ENCODE data around the gene PGRMC2.

The PGRMC2 gene

DNA sequence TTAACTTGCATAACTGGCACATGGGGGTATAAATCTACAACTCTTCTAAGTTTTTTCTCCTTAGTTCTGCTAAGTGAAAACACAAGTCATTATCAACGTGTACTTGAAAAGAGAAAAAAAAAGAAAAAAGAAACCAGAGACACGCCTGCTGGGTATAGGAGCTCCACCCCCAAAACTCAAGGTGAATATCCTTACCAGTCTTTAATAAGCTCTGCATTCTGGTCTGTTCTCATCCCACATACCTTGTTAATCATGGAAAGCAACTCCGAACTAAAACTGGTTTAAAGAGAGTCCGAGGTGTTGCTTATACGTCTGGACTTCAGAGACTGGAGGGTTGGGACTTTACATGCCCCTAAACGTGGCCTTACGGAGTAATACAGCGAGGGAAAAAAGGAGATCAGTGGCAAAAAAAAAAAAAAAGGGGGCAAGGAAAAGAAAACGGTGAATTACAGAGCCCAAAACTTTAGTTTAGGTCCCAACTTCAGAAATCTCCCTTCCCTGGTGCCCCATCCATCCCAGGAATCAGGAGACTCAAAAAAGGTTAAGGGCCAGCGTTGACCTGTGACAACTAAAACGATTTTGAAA lies 1.0 kb downstream of the PGRMC2 start:
- peaks cover 35% of the 10 kb centered on the region for H3K36me3 ChIP-seq (ENCODE audit: control insufficient read depth, insufficient read depth, low read length)
- H3K4me1 ChIP-seq (ENCODE audit: control insufficient read depth, insufficient read depth, low read length, poor library complexity, severe bottlenecking), result no peaks in the 10 kb centered on the region
- no peaks in the 10 kb centered on the region for H3K9me3 ChIP-seq (ENCODE audit: control insufficient read depth, low read length)
- peak overlapping the region; percentile 95 for H3K27ac ChIP-seq (ENCODE audit: low read depth, low read length, severe bottlenecking)
- WGBS, 2 experiments (ENCODE audit: insufficient coverage in 2 of 2), result 0 to 3% methylated on average over 4 to 5 of the region's 11 CpGs
- peak overlapping the region; percentile 90 for H3K4me3 ChIP-seq (ENCODE audit: extremely low read depth, insufficient read depth, low read length, poor library complexity, severe bottlenecking)

DNA sequence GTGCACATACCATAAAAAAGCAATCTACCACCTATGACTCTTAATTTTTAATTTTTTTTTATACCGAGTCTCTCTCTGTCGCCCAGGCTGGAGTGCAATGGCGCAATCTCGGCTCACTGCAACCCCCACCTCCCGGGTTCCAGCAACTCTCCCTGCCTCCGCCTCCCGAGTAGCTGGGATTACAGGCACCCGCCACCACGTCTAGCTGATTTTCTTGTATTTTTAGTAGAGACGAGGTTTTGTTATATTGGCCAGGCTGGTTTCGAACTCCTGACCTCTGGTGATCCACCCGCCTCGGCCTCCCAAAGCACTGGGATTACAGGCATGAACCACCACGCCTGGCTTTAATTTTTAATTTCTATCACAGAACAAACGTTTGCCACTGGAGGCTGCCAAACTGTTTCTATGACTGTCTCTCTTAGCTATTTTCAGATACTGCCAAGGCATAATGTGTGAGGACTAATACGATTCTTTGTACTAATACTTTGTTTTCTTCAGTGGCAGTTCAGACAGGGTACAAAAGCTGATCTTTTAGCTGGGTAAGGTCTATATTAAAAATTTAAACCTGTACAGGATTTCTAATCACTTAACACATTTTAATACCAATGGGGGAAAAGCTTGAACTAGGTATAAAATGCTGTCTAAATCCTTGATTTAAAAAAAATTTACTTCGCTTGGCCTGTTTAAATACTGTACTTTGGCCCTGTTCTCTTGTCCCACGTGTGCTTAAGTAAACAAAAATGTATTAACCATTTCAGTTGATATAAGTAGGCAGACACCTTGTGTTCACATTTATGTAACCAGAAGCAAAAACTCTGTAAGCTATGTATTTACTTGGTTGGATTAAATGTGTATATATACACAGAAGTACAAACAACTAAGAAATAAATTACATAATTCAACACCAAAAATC lies 2.3 kb downstream of the PGRMC2 start:
- H3K27ac ChIP-seq (ENCODE audit: low read depth, low read length, severe bottlenecking), result no peak overlapping the region
- no peaks in the 10 kb centered on the region for H3K9me3 ChIP-seq (ENCODE audit: control insufficient read depth, low read length)
- WGBS, 2 experiments (ENCODE audit: insufficient coverage in 2 of 2), result 85 to 90% methylated on average over 12 to 15 of the region's 18 CpGs
- H3K4me3 ChIP-seq (ENCODE audit: extremely low read depth, insufficient read depth, low read length, poor library complexity, severe bottlenecking), result peak overlapping the region; percentile 90
- H3K36me3 ChIP-seq (ENCODE audit: control insufficient read depth, insufficient read depth, low read length), result peaks cover 44% of the 10 kb centered on the region
- no peaks in the 10 kb centered on the region for H3K4me1 ChIP-seq (ENCODE audit: control insufficient read depth, insufficient read depth, low read length, poor library complexity, severe bottlenecking)

DNA sequence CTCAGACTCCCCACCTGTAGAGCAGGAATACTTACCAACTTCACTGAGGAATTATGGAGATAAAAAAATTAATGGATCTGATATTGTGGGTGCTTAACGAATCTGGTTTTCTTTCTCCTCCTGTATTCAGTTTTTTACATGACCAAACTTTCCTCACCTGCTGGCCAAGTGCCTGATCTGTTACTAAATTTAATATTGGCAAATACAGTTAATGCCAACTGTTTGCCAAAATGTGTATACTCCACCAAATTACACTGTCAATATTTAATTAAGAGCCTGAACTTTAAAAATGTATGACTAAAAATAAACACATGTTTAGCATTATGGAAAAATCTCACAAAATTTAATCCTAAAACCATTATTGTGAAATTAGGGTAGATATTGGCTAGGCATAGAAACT lies 3.3 kb downstream of the PGRMC2 start:
- no peak overlapping the region for H3K27ac ChIP-seq (ENCODE audit: low read depth, low read length, severe bottlenecking)
- H3K4me1 ChIP-seq (ENCODE audit: control insufficient read depth, insufficient read depth, low read length, poor library complexity, severe bottlenecking), result no peaks in the 10 kb centered on the region
- no peaks in the 10 kb centered on the region for H3K9me3 ChIP-seq (ENCODE audit: control insufficient read depth, low read length)
- peaks cover 50% of the 10 kb centered on the region for H3K36me3 ChIP-seq (ENCODE audit: control insufficient read depth, insufficient read depth, low read length)
- WGBS, 2 experiments (ENCODE audit: insufficient coverage in 2 of 2), result no CpG with 5 or more reads among the region's 1 CpG
- H3K4me3 ChIP-seq (ENCODE audit: extremely low read depth, insufficient read depth, low read length, poor library complexity, severe bottlenecking), result no peak overlapping the region

GRCh38 chr4:128283071-128283470 lies 4.5 kb downstream of the PGRMC2 start:
- no peaks in the 10 kb centered on the region for H3K9me3 ChIP-seq (ENCODE audit: control insufficient read depth, low read length)
- H3K27ac ChIP-seq (ENCODE audit: low read depth, low read length, severe bottlenecking), result no peak overlapping the region
- no peaks in the 10 kb centered on the region for H3K4me1 ChIP-seq (ENCODE audit: control insufficient read depth, insufficient read depth, low read length, poor library complexity, severe bottlenecking)
- WGBS, 2 experiments (ENCODE audit: insufficient coverage in 2 of 2), result 80 to 100% methylated on average over 1 of the region's 2 CpGs
- no peak overlapping the region for H3K4me3 ChIP-seq (ENCODE audit: extremely low read depth, insufficient read depth, low read length, poor library complexity, severe bottlenecking)
- H3K36me3 ChIP-seq (ENCODE audit: control insufficient read depth, insufficient read depth, low read length), result peaks cover 61% of the 10 kb centered on the region

DNA sequence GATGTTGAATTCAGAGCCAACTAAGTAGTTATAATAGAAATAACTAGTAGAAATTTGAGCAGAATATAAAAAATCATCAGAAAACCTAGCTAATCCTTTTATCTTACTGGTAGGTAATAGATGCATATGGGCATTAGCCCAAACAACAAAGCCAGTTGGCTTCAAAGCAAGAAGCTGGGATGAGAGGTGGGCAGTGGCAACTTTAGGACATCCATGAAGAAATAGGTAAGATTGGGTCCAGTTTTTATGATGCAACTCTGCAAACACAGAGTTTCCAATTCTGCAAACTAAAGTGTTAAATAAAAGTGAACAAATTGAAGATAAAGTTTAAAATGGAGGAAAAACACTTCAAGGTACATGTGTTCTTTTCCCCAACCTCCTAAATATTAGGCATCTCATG lies 5.1 kb downstream of the PGRMC2 start:
- H3K36me3 ChIP-seq (ENCODE audit: control insufficient read depth, insufficient read depth, low read length), result peaks cover 67% of the 10 kb centered on the region

DNA sequence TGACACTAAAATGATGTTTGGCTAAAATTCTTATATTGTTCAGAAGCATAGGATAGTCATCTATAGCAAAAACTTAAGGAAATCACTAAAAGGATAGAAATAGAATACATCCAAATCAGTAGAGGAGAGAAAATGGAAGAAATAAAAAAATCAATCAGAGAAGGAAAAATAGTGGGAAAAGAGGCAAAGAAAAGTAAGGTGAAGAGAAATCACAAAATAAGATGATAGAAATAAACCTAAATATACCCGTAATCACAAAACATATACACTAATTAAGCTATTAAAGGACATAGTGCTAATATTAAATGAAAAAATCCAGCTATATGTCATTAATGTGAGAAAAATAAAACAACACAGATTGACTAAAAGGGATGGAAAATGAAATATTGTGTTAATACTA lies 6.3 kb downstream of the PGRMC2 start:
- Histone ChIP-seq H3K4me1 (ENCODE audit: control insufficient read depth, insufficient read depth, low read length, poor library complexity, severe bottlenecking) (no peaks in the 10 kb centered on the region), H3K36me3 (ENCODE audit: control insufficient read depth, insufficient read depth, low read length) (peaks cover 73% of the 10 kb centered on the region), H3K9me3 (ENCODE audit: control insufficient read depth, low read length) (no peaks in the 10 kb centered on the region), H3K27ac (ENCODE audit: low read depth, low read length, severe bottlenecking) (no peak overlapping the region), H3K4me3 (ENCODE audit: extremely low read depth, insufficient read depth, low read length, poor library complexity, severe bottlenecking) (no peak overlapping the region)
- WGBS, 2 experiments (ENCODE audit: insufficient coverage in 2 of 2), result no CpG with 5 or more reads among the region's 1 CpG

More for the DNA sequence above, 5.1 kb downstream of the PGRMC2 start:
- no peaks in the 10 kb centered on the region for H3K4me1 ChIP-seq (ENCODE audit: control insufficient read depth, insufficient read depth, low read length, poor library complexity, severe bottlenecking)
- no peak overlapping the region for H3K4me3 ChIP-seq (ENCODE audit: extremely low read depth, insufficient read depth, low read length, poor library complexity, severe bottlenecking)
- H3K9me3 ChIP-seq (ENCODE audit: control insufficient read depth, low read length), result no peaks in the 10 kb centered on the region
- H3K27ac ChIP-seq (ENCODE audit: low read depth, low read length, severe bottlenecking), result no peak overlapping the region

GRCh38 chr4:128279624-128280225 lies 7.9 kb downstream of the PGRMC2 start:
- Histone ChIP-seq H3K4me3 (ENCODE audit: extremely low read depth, insufficient read depth, low read length, poor library complexity, severe bottlenecking) (no peak overlapping the region), H3K9me3 (ENCODE audit: control insufficient read depth, low read length) (no peaks in the 10 kb centered on the region), H3K27ac (ENCODE audit: low read depth, low read length, severe bottlenecking) (no peak overlapping the region), H3K4me1 (ENCODE audit: control insufficient read depth, insufficient read depth, low read length, poor library complexity, severe bottlenecking) (no peaks in the 10 kb centered on the region), H3K36me3 (ENCODE audit: control insufficient read depth, insufficient read depth, low read length) (peaks cover 68% of the 10 kb centered on the region)
- WGBS, 2 experiments (ENCODE audit: insufficient coverage in 2 of 2), result no CpG with 5 or more reads among the region's 2 CpGs

GRCh38 chr4:128277856-128278255 lies 9.8 kb downstream of the PGRMC2 start:
- H3K9me3 ChIP-seq (ENCODE audit: control insufficient read depth, low read length), result no peaks in the 10 kb centered on the region
- H3K27ac ChIP-seq (ENCODE audit: low read depth, low read length, severe bottlenecking), result no peak overlapping the region
- no peaks in the 10 kb centered on the region for H3K4me1 ChIP-seq (ENCODE audit: control insufficient read depth, insufficient read depth, low read length, poor library complexity, severe bottlenecking)
- no peak overlapping the region for H3K4me3 ChIP-seq (ENCODE audit: extremely low read depth, insufficient read depth, low read length, poor library complexity, severe bottlenecking)
- H3K36me3 ChIP-seq (ENCODE audit: control insufficient read depth, insufficient read depth, low read length), result peaks cover 59% of the 10 kb centered on the region
- 100% methylated on average over 1 of the region's 3 CpGs for WGBS, 2 experiments (ENCODE audit: insufficient coverage in 2 of 2)

GRCh38 chr4:128275346-128275745 lies 12.3 kb downstream of the PGRMC2 start:
- Histone ChIP-seq H3K4me1 (ENCODE audit: control insufficient read depth, insufficient read depth, low read length, poor library complexity, severe bottlenecking) (no peaks in the 10 kb centered on the region), H3K36me3 (ENCODE audit: control insufficient read depth, insufficient read depth, low read length) (peaks cover 65% of the 10 kb centered on the region), H3K9me3 (ENCODE audit: control insufficient read depth, low read length) (no peaks in the 10 kb centered on the region), H3K4me3 (ENCODE audit: extremely low read depth, insufficient read depth, low read length, poor library complexity, severe bottlenecking) (no peak overlapping the region), H3K27ac (ENCODE audit: low read depth, low read length, severe bottlenecking) (no peak overlapping the region)

- Histone ChIP-seq H3K4me3 (ENCODE audit: extremely low read depth, insufficient read depth, low read length, poor library complexity, severe bottlenecking) (no peak overlapping the region), H3K9me3 (ENCODE audit: control insufficient read depth, low read length) (no peaks in the 10 kb centered on the region), H3K36me3 (ENCODE audit: control insufficient read depth, insufficient read depth, low read length) (peaks cover 47% of the 10 kb centered on the region), H3K4me1 (ENCODE audit: control insufficient read depth, insufficient read depth, low read length, poor library complexity, severe bottlenecking) (no peaks in the 10 kb centered on the region), H3K27ac (ENCODE audit: low read depth, low read length, severe bottlenecking) (no peak overlapping the region)
- no CpG with 5 or more reads among the region's 1 CpG for WGBS, 2 experiments (ENCODE audit: insufficient coverage in 2 of 2)
Observed at GRCh38 chr4:128271551-128271950, 16.1 kb downstream of the PGRMC2 start.

GRCh38 chr4:128268970-128269369 lies 18.6 kb downstream of the PGRMC2 start:
- peaks cover 17% of the 10 kb centered on the region for H3K9me3 ChIP-seq (ENCODE audit: control insufficient read depth, low read length)
- H3K27ac ChIP-seq (ENCODE audit: low read depth, low read length, severe bottlenecking), result no peak overlapping the region
- H3K4me1 ChIP-seq (ENCODE audit: control insufficient read depth, insufficient read depth, low read length, poor library complexity, severe bottlenecking), result no peaks in the 10 kb centered on the region
- no peak overlapping the region for H3K4me3 ChIP-seq (ENCODE audit: extremely low read depth, insufficient read depth, low read length, poor library complexity, severe bottlenecking)
- H3K36me3 ChIP-seq (ENCODE audit: control insufficient read depth, insufficient read depth, low read length), result peaks cover 38% of the 10 kb centered on the region
- WGBS, 2 experiments (ENCODE audit: insufficient coverage in 2 of 2), result 93 to 100% methylated on average over 2 to 3 of the region's 5 CpGs

All from mesodermal cell (in vitro differentiated cells).